GM23338 (cell line): ENCODE data around the gene GRAMD1B. TPM values are rescaled to one million over a fixed set of nuclear protein-coding genes. Genes with fewer than 3 reads are reported as not detected.

ENCODE experiments used
- ATAC-seq: fragments of 200-7000 bp; cut with Tn5 transposase; 3 replicates; pipeline ENCODE4 v1.9.1; 2020
- DNase-seq: peaks from one replicate; pipeline ENCODE4 v3.0.0-alpha.2; 2015; ENCODE audit warnings: low spot score
- H2AFZ ChIP-seq: fragments of 200-600 bp; sonication (generic); 2 replicates; pipeline ENCODE4 v1.8.0; 2016; ENCODE audit warnings: antibody characterized with exemption, mild to moderate bottlenecking, moderate library complexity
- H3F3A ChIP-seq: fragments of 200-600 bp; sonication (generic); replicated peaks from 2 replicates; pipeline ENCODE4 v1.8.0; 2017; ENCODE audit warnings: antibody characterized with exemption, mixed run types, low read depth
- H3K27ac ChIP-seq: fragments of 200-600 bp; sonication (generic); 2 replicates; pipeline ENCODE4 v1.6.1; 2016; ENCODE audit warnings: low read depth
- H3K27me3 ChIP-seq: fragments of 200-600 bp; sonication (generic); 2 replicates; pipeline ENCODE4 v1.8.0; 2016; ENCODE audit warnings: mild to moderate bottlenecking, mixed run types, moderate library complexity; ENCODE audit not compliant: insufficient read depth
- H3K36me3 ChIP-seq: fragments of 200-600 bp; sonication (generic); 2 replicates; pipeline ENCODE4 v1.8.0; 2016; ENCODE audit warnings: mild to moderate bottlenecking; ENCODE audit not compliant: insufficient read depth
- H3K4me1 ChIP-seq: fragments of 200-600 bp; sonication (generic); 2 replicates; pipeline ENCODE4 v1.8.0; 2016; ENCODE audit warnings: mild to moderate bottlenecking, moderate library complexity; ENCODE audit not compliant: insufficient read depth
- H3K4me2 ChIP-seq: fragments of 200-600 bp; sonication (generic); 2 replicates; pipeline ENCODE4 v1.7.1; 2017; ENCODE audit warnings: mixed run types
- H3K4me3 ChIP-seq: fragments of 200-600 bp; sonication (generic); 2 replicates; pipeline ENCODE4 v1.6.1; 2016; ENCODE audit warnings: mixed run types
- H3K79me2 ChIP-seq: fragments of 200-600 bp; sonication (generic); replicated peaks from 2 replicates; pipeline ENCODE4 v1.8.0; 2017; ENCODE audit warnings: mild to moderate bottlenecking; ENCODE audit not compliant: insufficient read depth
- H3K9me2 ChIP-seq: fragments of 200-600 bp; sonication (generic); 2 replicates; pipeline ENCODE4 v1.8.0; 2017; ENCODE audit not compliant: insufficient read depth
- H4K20me1 ChIP-seq: fragments of 200-600 bp; sonication (generic); replicated peaks from 2 replicates; pipeline ENCODE4 v1.8.0; 2017; ENCODE audit warnings: mild to moderate bottlenecking; ENCODE audit not compliant: insufficient read depth
- H3K27ac Mint-ChIP-seq: 2 replicates; pipeline ENCODE4 v1.8.0; 2020; ENCODE audit warnings: inconsistent platforms, mild to moderate bottlenecking, moderate library complexity, mixed read lengths
- H3K27me3 Mint-ChIP-seq: 3 replicates; pipeline ENCODE4 v1.8.0; 2022; ENCODE audit warnings: low read depth, mild to moderate bottlenecking, moderate library complexity, mixed read lengths, inconsistent platforms; ENCODE audit not compliant: insufficient read depth, poor library complexity
- H3K36me3 Mint-ChIP-seq: 3 replicates; pipeline ENCODE4 v1.8.0; 2021; ENCODE audit warnings: low read depth, mild to moderate bottlenecking, inconsistent platforms, moderate library complexity, mixed read lengths
- H3K4me1 Mint-ChIP-seq: 3 replicates; pipeline ENCODE4 v1.8.0; 2020; ENCODE audit warnings: mild to moderate bottlenecking, inconsistent platforms, mixed read lengths
- H3K4me3 Mint-ChIP-seq: 3 replicates; pipeline ENCODE4 v1.8.0; 2021; ENCODE audit warnings: moderate library complexity, mild to moderate bottlenecking, inconsistent platforms, mixed read lengths
- H3K9me3 Mint-ChIP-seq: 3 replicates; pipeline ENCODE4 v1.8.0; 2020; ENCODE audit warnings: moderate library complexity, mild to moderate bottlenecking, inconsistent platforms, mixed read lengths
- CREB1 ChIP-seq: fragments of 250-450 bp; sonication (Bioruptor Pico); IDR thresholded peaks from 2 replicates; pipeline ENCODE4 v1.5.0; 2020; ENCODE audit warnings: low read depth, mild to moderate bottlenecking, moderate library complexity
- EZH2 ChIP-seq: fragments of 200-600 bp; sonication (generic); IDR thresholded peaks from one replicate; pipeline ENCODE4 v1.8.0; 2017; ENCODE audit warnings: antibody characterized with exemption, mild to moderate bottlenecking, low read depth; ENCODE audit not compliant: unreplicated experiment
- EZH2phosphoT487 ChIP-seq: fragments of 200-600 bp; sonication (generic); IDR thresholded peaks from one replicate; pipeline ENCODE4 v1.8.1; 2018; ENCODE audit warnings: antibody characterized with exemption; ENCODE audit not compliant: unreplicated experiment
- JUNB ChIP-seq: IDR thresholded peaks from one replicate; pipeline ENCODE4 v1.6.1; 2016; ENCODE audit warnings: antibody characterized with exemption; ENCODE audit not compliant: unreplicated experiment
- NANOG ChIP-seq: IDR thresholded peaks from 2 replicates; pipeline ENCODE4 v1.6.1; 2016; ENCODE audit warnings: antibody characterized with exemption, borderline replicate concordance
- POLR2AphosphoS5 ChIP-seq: IDR thresholded peaks from 2 replicates; pipeline ENCODE4 v1.6.1; 2016; ENCODE audit warnings: antibody characterized with exemption, low read depth
- REST ChIP-seq: IDR thresholded peaks from one replicate; pipeline ENCODE4 v1.6.1; 2018; ENCODE audit warnings: antibody characterized with exemption; ENCODE audit not compliant: unreplicated experiment
- STAT1 ChIP-seq: IDR thresholded peaks from one replicate; pipeline ENCODE4 v1.6.1; 2016; ENCODE audit warnings: antibody characterized with exemption; ENCODE audit not compliant: unreplicated experiment
- ZNF114 ChIP-seq: fragments of 250-450 bp; sonication (Bioruptor Pico); IDR thresholded peaks from 2 replicates; pipeline ENCODE4 v1.5.0; 2020; ENCODE audit warnings: mild to moderate bottlenecking, moderate library complexity
- ZNF331 ChIP-seq: fragments of 250-450 bp; sonication (Bioruptor Pico); IDR thresholded peaks from 2 replicates; pipeline ENCODE4 v1.5.0; 2020; ENCODE audit warnings: low read depth, mild to moderate bottlenecking, moderate library complexity
- polyA plus RNA-seq: library from polyadenylated mRNA; unstranded; fragments of >200 nt; fragmentation: Nextera tagmentation; extraction: Ambion mirVana; gene quantifications from 2 replicates; pipeline ENCODE4 v1.2.1, GENCODE V29; 2016
- total RNA-seq: library from RNA; depleted of rRNA; stranded (reverse); fragments of >200 nt; shearing (Covaris generic); gene quantifications from 2 replicates; pipeline ENCODE4 v1.2.3, GENCODE V29; 2014
- TF ChIP-seq, protein P1 (sequence below): fragments of 250-450 bp; sonication (Bioruptor Pico); IDR thresholded peaks from 2 replicates; pipeline ENCODE4 v1.5.0; 2020; ENCODE audit warnings: mild to moderate bottlenecking, moderate library complexity
- TF ChIP-seq, protein P2 (sequence below): IDR thresholded peaks from 2 replicates; pipeline ENCODE4 v1.6.1; 2016; ENCODE audit warnings: antibody characterized with exemption
- TF ChIP-seq, protein P3 (sequence below), 2 experiments: fragments of 200-600 bp in 1 of 2; sonication (generic) in 1 of 2; conservative IDR thresholded peaks; 2 replicates each; pipeline versions ENCODE4 v1.5.1 to v1.6.1; 2016 to 2017; ENCODE audit warnings: antibody characterized with exemption in 2 of 2, low read depth in 2 of 2, mild to moderate bottlenecking in 2 of 2, moderate library complexity in 1 of 2

GRAMD1B gene
- total and polyA plus RNA-seq, 2 experiments from 2014 or later: 3.7 to 24.3 TPM

DNA sequence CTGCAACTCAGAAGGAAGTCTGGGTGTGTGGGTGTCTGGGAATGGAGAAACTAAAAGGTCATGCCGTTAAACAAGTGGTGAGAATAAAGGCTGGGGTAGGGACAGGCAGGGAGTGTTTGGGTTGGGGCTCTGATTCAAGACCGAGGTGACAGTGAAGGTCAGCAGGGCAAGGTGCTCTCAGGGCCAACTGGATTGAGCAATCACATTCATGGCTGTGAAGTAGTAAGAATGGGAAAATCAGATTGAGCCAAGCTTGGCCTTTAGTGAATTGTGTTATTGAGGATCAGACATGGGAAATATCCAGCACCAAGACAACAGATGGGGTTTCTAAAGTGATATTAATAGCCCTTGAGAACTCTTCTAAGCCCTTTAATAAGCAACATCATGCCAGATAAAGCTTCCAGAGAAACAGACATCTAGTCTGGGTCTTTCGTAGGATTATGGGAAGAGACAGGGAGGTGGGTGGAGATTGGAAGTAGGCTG is 200.1 kb downstream of the GRAMD1B start:
- ATAC-seq: no peak
- H3K27me3 ChIP-seq: no peaks in the 10 kb centered on the region
- H3K4me3 ChIP-seq: no peak overlapping the region
- H3K27ac Mint-ChIP-seq: no peak overlapping the region
- H3K79me2 ChIP-seq: no peaks in the 10 kb centered on the region
- TF ChIP-seq REST: no peak
- no peak for TF ChIP-seq POLR2AphosphoS5
- TF ChIP-seq CREB1 (CRISPR knock-in tag): no peak
- no peak for TF ChIP-seq ZNF114 (CRISPR knock-in tag)
- TF ChIP-seq, protein P1, sequence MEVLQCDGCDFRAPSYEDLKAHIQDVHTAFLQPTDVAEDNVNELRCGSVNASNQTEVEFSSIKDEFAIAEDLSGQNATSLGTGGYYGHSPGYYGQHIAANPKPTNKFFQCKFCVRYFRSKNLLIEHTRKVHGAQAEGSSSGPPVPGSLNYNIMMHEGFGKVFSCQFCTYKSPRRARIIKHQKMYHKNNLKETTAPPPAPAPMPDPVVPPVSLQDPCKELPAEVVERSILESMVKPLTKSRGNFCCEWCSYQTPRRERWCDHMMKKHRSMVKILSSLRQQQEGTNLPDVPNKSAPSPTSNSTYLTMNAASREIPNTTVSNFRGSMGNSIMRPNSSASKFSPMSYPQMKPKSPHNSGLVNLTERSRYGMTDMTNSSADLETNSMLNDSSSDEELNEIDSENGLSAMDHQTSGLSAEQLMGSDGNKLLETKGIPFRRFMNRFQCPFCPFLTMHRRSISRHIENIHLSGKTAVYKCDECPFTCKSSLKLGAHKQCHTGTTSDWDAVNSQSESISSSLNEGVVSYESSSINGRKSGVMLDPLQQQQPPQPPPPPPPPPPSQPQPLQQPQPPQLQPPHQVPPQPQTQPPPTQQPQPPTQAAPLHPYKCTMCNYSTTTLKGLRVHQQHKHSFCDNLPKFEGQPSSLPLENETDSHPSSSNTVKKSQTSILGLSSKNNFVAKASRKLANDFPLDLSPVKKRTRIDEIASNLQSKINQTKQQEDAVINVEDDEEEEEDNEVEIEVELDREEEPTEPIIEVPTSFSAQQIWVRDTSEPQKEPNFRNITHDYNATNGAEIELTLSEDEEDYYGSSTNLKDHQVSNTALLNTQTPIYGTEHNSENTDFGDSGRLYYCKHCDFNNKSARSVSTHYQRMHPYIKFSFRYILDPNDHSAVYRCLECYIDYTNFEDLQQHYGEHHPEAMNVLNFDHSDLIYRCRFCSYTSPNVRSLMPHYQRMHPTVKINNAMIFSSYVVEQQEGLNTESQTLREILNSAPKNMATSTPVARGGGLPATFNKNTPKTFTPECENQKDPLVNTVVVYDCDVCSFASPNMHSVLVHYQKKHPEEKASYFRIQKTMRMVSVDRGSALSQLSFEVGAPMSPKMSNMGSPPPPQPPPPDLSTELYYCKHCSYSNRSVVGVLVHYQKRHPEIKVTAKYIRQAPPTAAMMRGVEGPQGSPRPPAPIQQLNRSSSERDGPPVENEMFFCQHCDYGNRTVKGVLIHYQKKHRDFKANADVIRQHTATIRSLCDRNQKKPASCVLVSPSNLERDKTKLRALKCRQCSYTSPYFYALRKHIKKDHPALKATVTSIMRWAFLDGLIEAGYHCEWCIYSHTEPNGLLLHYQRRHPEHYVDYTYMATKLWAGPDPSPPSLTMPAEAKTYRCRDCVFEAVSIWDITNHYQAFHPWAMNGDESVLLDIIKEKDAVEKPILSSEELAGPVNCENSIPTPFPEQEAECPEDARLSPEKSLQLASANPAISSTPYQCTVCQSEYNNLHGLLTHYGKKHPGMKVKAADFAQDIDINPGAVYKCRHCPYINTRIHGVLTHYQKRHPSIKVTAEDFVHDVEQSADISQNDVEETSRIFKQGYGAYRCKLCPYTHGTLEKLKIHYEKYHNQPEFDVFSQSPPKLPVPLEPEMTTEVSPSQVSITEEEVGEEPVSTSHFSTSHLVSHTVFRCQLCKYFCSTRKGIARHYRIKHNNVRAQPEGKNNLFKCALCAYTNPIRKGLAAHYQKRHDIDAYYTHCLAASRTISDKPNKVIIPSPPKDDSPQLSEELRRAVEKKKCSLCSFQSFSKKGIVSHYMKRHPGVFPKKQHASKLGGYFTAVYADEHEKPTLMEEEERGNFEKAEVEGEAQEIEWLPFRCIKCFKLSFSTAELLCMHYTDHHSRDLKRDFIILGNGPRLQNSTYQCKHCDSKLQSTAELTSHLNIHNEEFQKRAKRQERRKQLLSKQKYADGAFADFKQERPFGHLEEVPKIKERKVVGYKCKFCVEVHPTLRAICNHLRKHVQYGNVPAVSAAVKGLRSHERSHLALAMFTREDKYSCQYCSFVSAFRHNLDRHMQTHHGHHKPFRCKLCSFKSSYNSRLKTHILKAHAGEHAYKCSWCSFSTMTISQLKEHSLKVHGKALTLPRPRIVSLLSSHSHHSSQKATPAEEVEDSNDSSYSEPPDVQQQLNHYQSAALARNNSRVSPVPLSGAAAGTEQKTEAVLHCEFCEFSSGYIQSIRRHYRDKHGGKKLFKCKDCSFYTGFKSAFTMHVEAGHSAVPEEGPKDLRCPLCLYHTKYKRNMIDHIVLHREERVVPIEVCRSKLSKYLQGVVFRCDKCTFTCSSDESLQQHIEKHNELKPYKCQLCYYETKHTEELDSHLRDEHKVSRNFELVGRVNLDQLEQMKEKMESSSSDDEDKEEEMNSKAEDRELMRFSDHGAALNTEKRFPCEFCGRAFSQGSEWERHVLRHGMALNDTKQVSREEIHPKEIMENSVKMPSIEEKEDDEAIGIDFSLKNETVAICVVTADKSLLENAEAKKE: no peak
- no peak for TF ChIP-seq NANOG
- no peak for TF ChIP-seq EZH2phosphoT487
- no peak for TF ChIP-seq ZNF331
- no peak for TF ChIP-seq EZH2
- no peak for TF ChIP-seq STAT1
- TF ChIP-seq, protein P2, sequence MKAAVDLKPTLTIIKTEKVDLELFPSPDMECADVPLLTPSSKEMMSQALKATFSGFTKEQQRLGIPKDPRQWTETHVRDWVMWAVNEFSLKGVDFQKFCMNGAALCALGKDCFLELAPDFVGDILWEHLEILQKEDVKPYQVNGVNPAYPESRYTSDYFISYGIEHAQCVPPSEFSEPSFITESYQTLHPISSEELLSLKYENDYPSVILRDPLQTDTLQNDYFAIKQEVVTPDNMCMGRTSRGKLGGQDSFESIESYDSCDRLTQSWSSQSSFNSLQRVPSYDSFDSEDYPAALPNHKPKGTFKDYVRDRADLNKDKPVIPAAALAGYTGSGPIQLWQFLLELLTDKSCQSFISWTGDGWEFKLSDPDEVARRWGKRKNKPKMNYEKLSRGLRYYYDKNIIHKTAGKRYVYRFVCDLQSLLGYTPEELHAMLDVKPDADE: no peak
- no peak for TF ChIP-seq JUNB
- TF ChIP-seq, protein P3, sequence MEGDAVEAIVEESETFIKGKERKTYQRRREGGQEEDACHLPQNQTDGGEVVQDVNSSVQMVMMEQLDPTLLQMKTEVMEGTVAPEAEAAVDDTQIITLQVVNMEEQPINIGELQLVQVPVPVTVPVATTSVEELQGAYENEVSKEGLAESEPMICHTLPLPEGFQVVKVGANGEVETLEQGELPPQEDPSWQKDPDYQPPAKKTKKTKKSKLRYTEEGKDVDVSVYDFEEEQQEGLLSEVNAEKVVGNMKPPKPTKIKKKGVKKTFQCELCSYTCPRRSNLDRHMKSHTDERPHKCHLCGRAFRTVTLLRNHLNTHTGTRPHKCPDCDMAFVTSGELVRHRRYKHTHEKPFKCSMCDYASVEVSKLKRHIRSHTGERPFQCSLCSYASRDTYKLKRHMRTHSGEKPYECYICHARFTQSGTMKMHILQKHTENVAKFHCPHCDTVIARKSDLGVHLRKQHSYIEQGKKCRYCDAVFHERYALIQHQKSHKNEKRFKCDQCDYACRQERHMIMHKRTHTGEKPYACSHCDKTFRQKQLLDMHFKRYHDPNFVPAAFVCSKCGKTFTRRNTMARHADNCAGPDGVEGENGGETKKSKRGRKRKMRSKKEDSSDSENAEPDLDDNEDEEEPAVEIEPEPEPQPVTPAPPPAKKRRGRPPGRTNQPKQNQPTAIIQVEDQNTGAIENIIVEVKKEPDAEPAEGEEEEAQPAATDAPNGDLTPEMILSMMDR (conservative IDR thresholded peaks at IDR 0.05; ENCODE audit: low read depth in 2 of 2): no peak
- H3K4me3 Mint-ChIP-seq: no peak overlapping the region
- no peaks in the 10 kb centered on the region for H3K36me3 ChIP-seq
- no peaks in the 10 kb centered on the region for H4K20me1 ChIP-seq
- H3K27me3 Mint-ChIP-seq: peaks cover 6% of the 10 kb centered on the region
- no peak overlapping the region for H3K4me2 ChIP-seq
- H3K36me3 Mint-ChIP-seq: no peaks in the 10 kb centered on the region
- H3K9me3 Mint-ChIP-seq: no peaks in the 10 kb centered on the region
- peaks cover 4% of the 10 kb centered on the region for H3K4me1 Mint-ChIP-seq
- H2AFZ ChIP-seq: no peak overlapping the region
- no peak for DNase-seq
- H3K4me1 ChIP-seq: no peaks in the 10 kb centered on the region
- H3K27ac ChIP-seq: no peak overlapping the region
- H3K9me2 ChIP-seq: 0 out of 2 replicates have a peak, but pooled peaks cover 3% of the 10 kb centered on the region
- H3F3A ChIP-seq: no peaks in the 10 kb centered on the region
